Stimulated activated CD4-positive, alpha-beta T cell treated with anti-CD3 and anti-CD28 coated beads, TNF-alpha, amount 100 ng/mL, for 48 hours (primary cell): ENCODE results near the gene SEMA6B.

Source experiments
- DNase-seq, 3 donors: peaks; one replicate each; pipeline ENCODE4 v3.0.0-alpha.2; 2020; ENCODE audit warnings: low read depth in 3 of 3

The SEMA6B gene

GRCh38 chr19:4507804-4508203 is 51.7 kb downstream of the SEMA6B start:
- no peak for DNase-seq

- DNase-seq: no peak
These were observed 52.4 kb downstream of the SEMA6B start for GRCh38 chr19:4507150-4507452.

GRCh38 chr19:4506449-4507149 is 52.9 kb downstream of the SEMA6B start:
- DNase-seq: no peak

- no peak for DNase-seq
These were observed 53.7 kb downstream of the SEMA6B start for GRCh38 chr19:4505570-4506448.

- no peak for DNase-seq
These were observed 54.5 kb downstream of the SEMA6B start for GRCh38 chr19:4504891-4505569.

GRCh38 chr19:4504297-4504701 is 55.2 kb downstream of the SEMA6B start:
- DNase-seq: no peak

- no peak for DNase-seq
These were observed 55.7 kb downstream of the SEMA6B start for GRCh38 chr19:4503825-4504170.

- no peak for DNase-seq
These were observed 56.2 kb downstream of the SEMA6B start for GRCh38 chr19:4503132-4503824.

- DNase-seq: no peak
These were observed 57.0 kb downstream of the SEMA6B start for GRCh38 chr19:4502282-4503131.

GRCh38 chr19:4501691-4502090 is 57.8 kb downstream of the SEMA6B start:
- DNase-seq: no peak

GRCh38 chr19:4500841-4501591 is 58.5 kb downstream of the SEMA6B start:
- no peak for DNase-seq

- no peak for DNase-seq
These were observed 59.6 kb downstream of the SEMA6B start for GRCh38 chr19:4499855-4500254.

- no peak for DNase-seq
These were observed 60.2 kb downstream of the SEMA6B start for GRCh38 chr19:4499318-4499717.

- DNase-seq: no peak
These were observed 60.8 kb downstream of the SEMA6B start for GRCh38 chr19:4498694-4499093.

- no peak for DNase-seq
These were observed 61.6 kb downstream of the SEMA6B start for GRCh38 chr19:4497770-4498389.

- no peak for DNase-seq
These were observed 63.2 kb downstream of the SEMA6B start for GRCh38 chr19:4496304-4496703.

GRCh38 chr19:4495471-4495870 is 64.0 kb downstream of the SEMA6B start:
- DNase-seq: no peak

GRCh38 chr19:4494691-4495064 is 64.8 kb downstream of the SEMA6B start:
- DNase-seq: no peak

GRCh38 chr19:4493929-4494690 is 65.4 kb downstream of the SEMA6B start:
- DNase-seq: no peak
